IMR-90 (cell line): ENCODE data around the gene CYB5R2.

Source experiments
- BHLHE40 ChIP-seq: fragments of 150-350 bp; IDR thresholded peaks from 2 replicates; pipeline ENCODE4 v1.6.1; 2016; ENCODE audit warnings: mild to moderate bottlenecking, low read depth, low read length
- CEBPB ChIP-seq: IDR thresholded peaks from 2 replicates; pipeline ENCODE4 v1.6.1; 2012; ENCODE audit warnings: low read depth, low read length, improper control_type of control experiment
- CTCF ChIP-seq: conservative IDR thresholded peaks from 2 replicates; pipeline ENCODE4 v1.5.1; 2012; ENCODE audit warnings: mild to moderate bottlenecking, low read depth, low read length, improper control_type of control experiment
- ELK1 ChIP-seq: fragments of 150-350 bp; IDR thresholded peaks from 2 replicates; pipeline ENCODE4 v1.6.1; 2016; ENCODE audit warnings: low read depth, mild to moderate bottlenecking, low read length, moderate library complexity, borderline replicate concordance
- MAFK ChIP-seq: IDR thresholded peaks from 2 replicates; pipeline ENCODE4 v1.6.1; 2012; ENCODE audit warnings: low read depth, low read length, improper control_type of control experiment
- MAZ ChIP-seq: IDR thresholded peaks from 2 replicates; pipeline ENCODE4 v1.6.1; 2012; ENCODE audit warnings: low read depth, mild to moderate bottlenecking, low read length, improper control_type of control experiment, moderate library complexity, borderline replicate concordance
- MXI1 ChIP-seq: IDR thresholded peaks from 2 replicates; pipeline ENCODE4 v1.6.1; 2012; ENCODE audit warnings: low read depth, mild to moderate bottlenecking, low read length, moderate library complexity, borderline replicate concordance
- NFE2L2 ChIP-seq: fragments of 150-350 bp; IDR thresholded peaks from 2 replicates; pipeline ENCODE4 v1.6.1; 2016; ENCODE audit warnings: low read depth, mild to moderate bottlenecking, low read length
- POLR2A ChIP-seq: IDR thresholded peaks from 2 replicates; pipeline ENCODE4 v1.6.1; 2012; ENCODE audit warnings: mild to moderate bottlenecking, low read depth, low read length
- RAD21 ChIP-seq: IDR thresholded peaks from 2 replicates; pipeline ENCODE4 v1.6.1; 2012; ENCODE audit warnings: low read length, improper control_type of control experiment
- RCOR1 ChIP-seq: IDR thresholded peaks from 2 replicates; pipeline ENCODE4 v1.6.1; 2012; ENCODE audit warnings: mild to moderate bottlenecking, low read length, improper control_type of control experiment; ENCODE audit not compliant: insufficient replicate concordance
- RFX5 ChIP-seq: IDR thresholded peaks from 2 replicates; pipeline ENCODE4 v1.8.0; 2012; ENCODE audit warnings: low read depth, mild to moderate bottlenecking, low read length, moderate library complexity
- SMC3 ChIP-seq: fragments of 150-350 bp; IDR thresholded peaks from 2 replicates; pipeline ENCODE4 v1.6.1; 2016; ENCODE audit warnings: low read depth, mild to moderate bottlenecking, antibody characterized with exemption, low read length, moderate library complexity
- USF2 ChIP-seq: fragments of 150-350 bp; IDR thresholded peaks from 2 replicates; pipeline ENCODE4 v1.6.1; 2017; ENCODE audit warnings: mild to moderate bottlenecking, antibody characterized with exemption, low read length, low read depth

GRCh38 chr11:7643314-7643713 lies 30.0 kb downstream of the CYB5R2 start:
- no peak for TF ChIP-seq CTCF
- TF ChIP-seq USF2, result no peak
- no peak for TF ChIP-seq ELK1
- TF ChIP-seq RAD21, result no peak
- TF ChIP-seq POLR2A, result no peak
- no peak for TF ChIP-seq MXI1
- no peak for TF ChIP-seq MAFK
- TF ChIP-seq SMC3, result no peak
- no peak for TF ChIP-seq RCOR1
- no peak for TF ChIP-seq RFX5
- no peak for TF ChIP-seq BHLHE40
- TF ChIP-seq MAZ, result no peak
- TF ChIP-seq CEBPB, result no peak
- TF ChIP-seq NFE2L2, result no peak
